ENCODE data around the gene KRTAP5-10.
A peak's percentile ranks its signal among the peaks of the same experiment; 100 is the strongest.
"Not testable (repeated sequence)": the region's sequence is repeated elsewhere in the genome, so short reads cannot be mapped to it uniquely, and the experiment has no call there.

KRTAP5-10 gene

GRCh38 chr11:71575723-71576424 lies 10.5 kb downstream of the KRTAP5-10 start:
- DNase-seq (ENCODE audit: extremely low read depth, low read depth): no peak
- no peak overlapping the region for H3K4me3 ChIP-seq (replicated peaks; ENCODE audit: low read depth, low read length)
- TF ChIP-seq CTCF (IDR thresholded peaks at IDR 0.05; ENCODE audit: low read depth, low read length, missing control alignments): no peak

- not testable (repeated sequence) for H3K4me3 ChIP-seq (replicated peaks; ENCODE audit: low read depth, low read length); DNase-seq (ENCODE audit: extremely low read depth, low read depth)
These were observed 11.5 kb downstream of the KRTAP5-10 start for GRCh38 chr11:71576688-71577465.

GRCh38 chr11:71577469-71578004 lies 12.2 kb downstream of the KRTAP5-10 start:
- no peak overlapping the region for H3K4me3 ChIP-seq (replicated peaks; ENCODE audit: low read depth, low read length)
- no peak for DNase-seq (ENCODE audit: extremely low read depth, low read depth)
- TF ChIP-seq CTCF (IDR thresholded peaks at IDR 0.05; ENCODE audit: low read depth, low read length, missing control alignments): no peak

- not testable (repeated sequence) for DNase-seq (ENCODE audit: extremely low read depth, low read depth); H3K4me3 ChIP-seq (replicated peaks; ENCODE audit: low read depth, low read length)
These were observed 14.2 kb downstream of the KRTAP5-10 start for GRCh38 chr11:71579513-71579912.

GRCh38 chr11:71580057-71581003 lies 15.0 kb downstream of the KRTAP5-10 start:
- H3K4me3 ChIP-seq (replicated peaks; ENCODE audit: low read depth, low read length): no peak overlapping the region
- DNase-seq (ENCODE audit: extremely low read depth, low read depth): peak; percentile 63
- peak; percentile 93 for TF ChIP-seq CTCF (IDR thresholded peaks at IDR 0.05; ENCODE audit: low read depth, low read length, missing control alignments)

GRCh38 chr11:71581826-71582225 lies 16.5 kb downstream of the KRTAP5-10 start:
- no peak overlapping the region for H3K4me3 ChIP-seq (replicated peaks; ENCODE audit: low read depth, low read length)
- no peak for DNase-seq (ENCODE audit: extremely low read depth, low read depth)
- no peak for TF ChIP-seq CTCF (IDR thresholded peaks at IDR 0.05; ENCODE audit: low read depth, low read length, missing control alignments)

GRCh38 chr11:71582309-71582895 lies 17.0 kb downstream of the KRTAP5-10 start, which contains the start of gene KRTAP5-11:
Gene KRTAP5-11, minus strand, starts transcription at chr11:71582875. Its CDS starts 38 bp downstream, at chr11:71582837.
- TF ChIP-seq CTCF (IDR thresholded peaks at IDR 0.05; ENCODE audit: low read depth, low read length, missing control alignments): no peak
- no peak within 1 kb of the TSS for H3K4me3 ChIP-seq (replicated peaks; ENCODE audit: low read depth, low read length)
- no peak for DNase-seq (ENCODE audit: extremely low read depth, low read depth)

GRCh38 chr11:71582969-71583368 lies 17.6 kb downstream of the KRTAP5-10 start:
- not testable (repeated sequence) for H3K4me3 ChIP-seq (replicated peaks; ENCODE audit: low read depth, low read length); DNase-seq (ENCODE audit: extremely low read depth, low read depth)

GRCh38 chr11:71585673-71586072 lies 20.3 kb downstream of the KRTAP5-10 start:
- DNase-seq (ENCODE audit: extremely low read depth, low read depth); H3K4me3 ChIP-seq (replicated peaks; ENCODE audit: low read depth, low read length): not testable (repeated sequence)

- H3K4me3 ChIP-seq (replicated peaks; ENCODE audit: low read depth, low read length); DNase-seq (ENCODE audit: extremely low read depth, low read depth): not testable (repeated sequence)
These were observed 23.0 kb downstream of the KRTAP5-10 start for GRCh38 chr11:71588314-71588713.

All from HFF-Myc (cell line).